Stimulated activated CD4-positive, alpha-beta T cell treated with anti-CD3 and anti-CD28 coated beads, Interleukin-2, amount 100 ng/mL, for 24 hours (primary cell): ENCODE data around the gene AHNAK.
"Not testable (repeated sequence)": the region's sequence is repeated elsewhere in the genome, so short reads cannot be mapped to it uniquely, and the experiment has no call there.

Source experiments
- DNase-seq, 2 donors: peaks; one replicate each; pipeline ENCODE4 v3.0.0-alpha.2; 2020

The AHNAK gene

DNA sequence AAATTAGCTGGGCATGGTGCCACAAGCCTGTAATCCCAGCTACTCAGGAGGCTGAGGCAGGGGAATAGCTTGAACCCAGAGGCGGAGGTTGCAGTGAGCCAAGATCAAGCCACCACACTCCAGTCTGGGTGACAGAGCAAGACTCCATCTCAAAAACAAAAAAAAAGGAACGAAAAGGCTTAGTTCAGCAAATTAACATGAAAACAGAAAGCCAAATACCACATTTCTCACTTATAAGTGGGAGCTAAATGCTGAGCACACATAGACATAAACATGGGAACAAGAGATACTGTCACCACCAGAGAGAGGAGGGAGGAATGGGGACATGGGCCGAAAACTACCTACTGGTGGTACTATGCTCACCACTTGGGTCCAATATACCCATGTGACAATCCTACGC, 89.1 kb downstream of the AHNAK start:
- no peak for DNase-seq

GRCh38 chr11:62456630-62457029, 90.0 kb downstream of the AHNAK start:
- no peak for DNase-seq

GRCh38 chr11:62452839-62453468, 93.7 kb downstream of the AHNAK start:
- no peak for DNase-seq

DNA sequence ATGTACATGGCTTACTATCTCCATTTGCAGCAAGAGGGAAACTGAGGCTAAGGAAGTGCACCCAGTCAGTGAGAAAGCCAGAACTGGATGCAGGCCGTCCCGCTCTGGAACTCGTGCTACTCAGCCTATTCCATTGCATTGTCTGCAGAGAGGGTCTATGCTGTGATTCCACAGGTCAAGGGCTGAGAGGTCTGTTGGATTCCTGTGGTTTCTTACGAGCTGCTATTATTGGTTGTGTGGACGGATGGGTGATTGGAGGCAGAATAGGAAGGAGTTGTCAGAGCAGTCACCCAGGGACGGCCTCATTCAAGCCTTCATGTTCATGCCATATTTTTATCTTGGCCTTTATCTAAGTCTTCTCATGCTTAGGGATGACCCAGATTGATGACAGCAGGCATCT, 94.3 kb downstream of the AHNAK start:
- no peak for DNase-seq

DNA sequence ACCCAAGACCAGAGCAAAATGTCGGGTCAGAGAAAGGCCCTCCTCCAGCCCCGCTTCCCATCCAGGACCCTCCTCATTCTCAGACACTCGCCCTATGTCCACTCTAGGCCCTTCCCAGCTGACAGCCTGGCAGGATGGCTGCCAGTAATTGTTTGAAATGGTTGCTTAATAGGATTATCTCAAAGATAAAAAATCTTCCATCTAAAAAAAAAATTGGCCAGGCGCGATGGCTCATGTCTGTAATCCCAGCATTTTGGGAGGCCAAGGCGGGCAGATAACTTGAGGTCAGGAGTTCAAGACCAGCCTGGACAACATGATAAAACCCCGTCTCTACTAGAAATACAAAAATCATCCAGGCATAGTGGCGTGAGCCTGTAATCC, 95.4 kb downstream of the AHNAK start:
- DNase-seq, result no peak

- no peak for DNase-seq
Observed at GRCh38 chr11:62450543-62451240, 95.9 kb downstream of the AHNAK start.

- DNase-seq, result not testable (repeated sequence)
Observed at GRCh38 chr11:62449912-62450311, 96.7 kb downstream of the AHNAK start.

GRCh38 chr11:62449451-62449851, 97.2 kb downstream of the AHNAK start:
- no peak for DNase-seq

GRCh38 chr11:62446091-62446490, 100.5 kb downstream of the AHNAK start:
- DNase-seq, result no peak

DNA sequence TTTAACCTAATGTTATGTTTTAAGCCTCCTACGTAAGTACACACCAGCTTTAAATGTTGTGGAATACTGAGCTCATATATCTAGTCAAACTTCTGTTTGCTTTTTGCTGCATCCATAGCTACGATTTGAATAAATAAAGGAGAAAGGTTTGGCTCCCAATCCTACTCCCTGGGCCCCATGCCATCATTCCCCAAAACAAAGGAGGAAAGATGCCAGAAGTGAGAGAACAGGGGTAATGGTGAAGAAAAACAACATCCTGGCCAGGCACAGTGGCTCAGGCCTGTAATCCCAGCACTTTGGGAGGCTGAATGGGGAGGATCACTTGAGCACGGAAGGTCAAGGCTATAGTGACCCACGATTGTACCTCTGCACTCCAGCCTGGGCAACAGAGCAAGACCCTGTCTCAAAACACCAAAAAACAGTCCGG, 101.3 kb downstream of the AHNAK start:
- DNase-seq, result no peak

- no peak for DNase-seq
Observed at GRCh38 chr11:62444835-62445234, 101.8 kb downstream of the AHNAK start.

- peak; percentile 44 to 59 for DNase-seq
Observed at GRCh38 chr11:62444236-62444833, 102.3 kb downstream of the AHNAK start.

- no peak for DNase-seq
Observed at GRCh38 chr11:62443390-62444235, 103.0 kb downstream of the AHNAK start.

DNA sequence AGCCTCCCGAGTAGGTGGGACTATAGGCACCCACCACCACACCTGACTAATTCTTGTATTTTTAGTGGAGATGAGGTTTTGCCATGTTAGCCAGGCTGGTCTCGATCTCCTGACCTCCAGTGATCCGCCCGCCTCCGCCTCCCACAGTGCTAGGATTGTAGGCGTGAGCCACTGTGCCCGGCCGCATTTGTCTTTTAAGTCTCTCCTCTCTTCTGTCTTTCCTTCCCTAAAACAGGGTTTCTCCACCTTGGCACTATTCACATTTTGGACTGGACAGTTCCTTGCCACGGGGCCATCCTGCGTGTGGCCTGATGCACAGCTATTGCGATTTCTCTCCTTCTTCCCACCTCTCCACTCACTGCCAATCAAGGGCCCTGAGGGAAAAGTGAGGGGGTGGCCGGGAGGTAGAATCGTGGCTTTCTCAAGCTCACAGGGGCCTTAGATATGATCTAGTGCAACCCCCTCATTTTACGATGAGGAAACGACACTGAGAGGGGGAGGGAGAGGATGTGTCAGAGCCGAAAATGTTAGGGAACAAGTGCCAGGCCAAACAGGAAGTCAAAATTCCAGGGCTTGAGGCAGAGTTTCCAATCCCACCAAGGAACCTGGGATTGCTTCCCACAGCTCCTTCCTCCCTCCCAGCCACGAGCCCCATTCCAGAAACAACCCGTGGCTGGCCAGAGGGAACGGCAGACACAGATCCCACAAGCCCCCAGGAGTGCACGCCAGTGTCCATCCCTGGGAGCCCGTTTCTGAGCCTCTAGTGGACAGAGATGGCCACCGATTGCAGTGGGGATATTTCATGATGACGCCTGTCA, 106.6 kb downstream of the AHNAK start:
- no peak for DNase-seq

- no peak for DNase-seq
Observed at GRCh38 chr11:62438641-62439040, 108.0 kb downstream of the AHNAK start.

DNA sequence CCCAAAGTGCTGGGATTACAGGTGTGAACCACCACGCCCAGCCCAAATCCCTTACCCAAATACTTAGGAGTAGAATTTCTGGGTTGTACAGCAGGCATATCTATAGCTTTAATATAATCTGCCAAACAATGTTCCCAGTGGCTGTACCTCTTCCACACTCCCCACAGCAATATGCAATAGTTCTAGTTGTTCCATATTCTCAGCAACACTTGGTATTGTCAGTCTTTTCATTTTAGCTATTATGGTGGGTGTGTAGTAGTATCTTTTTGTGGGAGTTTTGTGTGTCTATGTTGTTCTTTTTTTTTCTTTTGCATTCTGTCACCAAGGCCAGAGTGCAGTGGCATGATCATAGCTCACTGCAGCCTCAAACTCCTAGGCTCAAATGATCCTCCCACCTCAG, 109.0 kb downstream of the AHNAK start:
- DNase-seq, result no peak

DNA sequence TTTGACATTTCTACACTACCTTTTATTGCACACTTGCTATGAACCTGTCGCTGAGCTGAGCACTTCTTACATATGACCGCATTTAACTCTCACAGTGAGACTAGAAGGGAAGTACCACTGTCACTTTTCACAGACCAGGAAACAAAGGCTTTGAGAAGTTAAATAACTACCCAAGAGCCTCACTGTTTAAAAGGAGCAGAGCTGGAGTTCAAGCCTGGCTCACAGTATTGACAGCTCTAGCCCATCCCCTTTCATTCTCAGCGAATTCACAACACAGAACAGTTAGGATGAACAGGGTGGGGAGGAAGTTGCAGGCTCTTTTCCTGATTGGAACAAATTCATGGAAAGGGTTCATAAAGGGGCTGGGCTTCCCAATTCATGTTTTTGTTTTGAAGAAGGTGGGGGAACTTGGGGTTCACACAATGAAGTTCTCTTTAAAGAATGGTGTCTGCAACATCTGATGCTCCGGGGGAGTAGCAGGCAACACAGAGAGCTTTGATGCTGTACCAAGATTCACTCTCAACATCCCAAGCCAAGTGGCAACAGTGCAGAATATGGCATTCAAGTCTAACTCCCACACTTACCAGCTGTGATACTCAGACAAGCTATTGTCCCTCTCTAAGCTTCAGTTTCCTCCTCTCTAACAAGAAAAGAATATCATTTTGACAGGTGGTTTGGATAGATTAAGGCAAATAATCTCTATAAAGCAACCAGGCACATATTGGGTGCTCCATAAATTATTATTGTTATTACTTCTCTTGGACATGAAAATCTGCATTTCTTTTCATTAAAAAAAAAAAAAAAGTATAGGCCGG, 110.6 kb downstream of the AHNAK start:
- DNase-seq, result no peak

GRCh38 chr11:62433904-62434276, 112.7 kb downstream of the AHNAK start:
- no peak for DNase-seq

- DNase-seq, result no peak
Observed at GRCh38 chr11:62433141-62433903, 113.3 kb downstream of the AHNAK start.

- DNase-seq, result no peak
Observed at GRCh38 chr11:62432695-62433094, 113.9 kb downstream of the AHNAK start.
